Liver (tissue), 9 donors: ENCODE measurements around the gene CYP26C1. TPM values are rescaled to one million over a fixed set of nuclear protein-coding genes. Genes with fewer than 3 reads are reported as not detected.

Source experiments
- DNase-seq: peaks from one replicate; pipeline ENCODE4 v3.0.0-alpha.2; 2017; ENCODE audit warnings: low spot score
- H3K27ac ChIP-seq, 2 donors: one replicate each; pipeline ENCODE4 v1.7.0; 2013; ENCODE audit warnings: inconsistent platforms in 2 of 2, low read length in 2 of 2, control low read depth in 1 of 2, low read depth in 1 of 2, mild to moderate bottlenecking in 1 of 2
- H3K27me3 ChIP-seq, 4 donors: one replicate each; pipeline versions ENCODE4 v1.6.1 to v1.7.0; 2013; ENCODE audit warnings: low read length in 3 of 4, inconsistent platforms in 1 of 4, mild to moderate bottlenecking in 1 of 4, moderate library complexity in 1 of 4; ENCODE audit not compliant: control insufficient read depth in 4 of 4, insufficient read depth in 4 of 4
- H3K36me3 ChIP-seq, 4 donors: one replicate each; pipeline versions ENCODE4 v1.6.1 to v1.7.0; 2013; ENCODE audit warnings: low read length in 3 of 4, mild to moderate bottlenecking in 3 of 4, low read depth in 1 of 4, moderate library complexity in 1 of 4; ENCODE audit not compliant: control insufficient read depth in 4 of 4, insufficient read depth in 3 of 4
- H3K4me1 ChIP-seq, 4 donors: one replicate each; pipeline versions ENCODE4 v1.6.1 to v1.7.0; 2013; ENCODE audit warnings: low read length in 3 of 4, mild to moderate bottlenecking in 3 of 4, moderate library complexity in 1 of 4; ENCODE audit not compliant: control insufficient read depth in 4 of 4, insufficient read depth in 4 of 4
- H3K4me3 ChIP-seq, 3 donors: one replicate each; pipeline versions ENCODE4 v1.6.1 to v1.7.0; 2013; ENCODE audit warnings: low read length in 3 of 3, control low read depth in 1 of 3, low read depth in 1 of 3, mild to moderate bottlenecking in 1 of 3
- H3K9ac ChIP-seq, 2 donors: one replicate each; pipeline ENCODE4 v1.7.0; 2013; ENCODE audit warnings: low read length in 2 of 2, mild to moderate bottlenecking in 2 of 2, moderate library complexity in 2 of 2, control low read depth in 1 of 2, low read depth in 1 of 2
- H3K9me3 ChIP-seq, 4 donors: one replicate each; pipeline versions ENCODE4 v1.6.1 to v1.7.0; 2013; ENCODE audit warnings: low read length in 3 of 4; ENCODE audit not compliant: control insufficient read depth in 4 of 4
- EGR1 ChIP-seq, 2 donors: IDR thresholded peaks; 2 replicates each; pipeline ENCODE4 v1.6.1; 2016 to 2018; ENCODE audit warnings: antibody characterized with exemption in 2 of 2, low read depth in 2 of 2
- FOXA1 ChIP-seq: IDR thresholded peaks from 2 replicates; pipeline ENCODE4 v1.6.1; 2016; ENCODE audit warnings: antibody characterized with exemption
- FOXA2 ChIP-seq: IDR thresholded peaks from 2 replicates; pipeline ENCODE4 v1.6.1; 2016; ENCODE audit warnings: antibody characterized with exemption
- GABPA ChIP-seq, 2 donors: IDR thresholded peaks in 1 of 2; conservative IDR thresholded peaks in 1 of 2; 2 replicates each; pipeline ENCODE4 v1.6.1; 2016; ENCODE audit warnings: antibody characterized with exemption in 2 of 2, mild to moderate bottlenecking in 1 of 2, moderate library complexity in 1 of 2
- HNF4G ChIP-seq: IDR thresholded peaks from 2 replicates; pipeline ENCODE4 v1.6.1; 2016; ENCODE audit warnings: antibody characterized with exemption
- JUND ChIP-seq, 2 donors: IDR thresholded peaks; 2 replicates each; pipeline ENCODE4 v1.6.1; 2016; ENCODE audit warnings: antibody characterized with exemption in 2 of 2
- NR2F2 ChIP-seq: IDR thresholded peaks from 2 replicates; pipeline ENCODE4 v1.6.1; 2016; ENCODE audit warnings: antibody characterized with exemption
- RXRA ChIP-seq, 2 donors: IDR thresholded peaks; 2 replicates each; pipeline ENCODE4 v1.6.1; 2017 to 2018; ENCODE audit warnings: antibody characterized with exemption in 2 of 2, mild to moderate bottlenecking in 1 of 2
- SP1 ChIP-seq: IDR thresholded peaks from 2 replicates; pipeline ENCODE4 v1.6.1; 2018; ENCODE audit warnings: antibody characterized with exemption, mild to moderate bottlenecking
- YY1 ChIP-seq: IDR thresholded peaks from 2 replicates; pipeline ENCODE4 v1.6.1; 2016; ENCODE audit warnings: antibody characterized with exemption, mild to moderate bottlenecking
- WGBS: extraction: QIAGEN DNeasy Blood & Tissue Kit; methylation state at CpG from one replicate; pipeline ENCODE4 v1.1.7; 2013; 5-methylcytosine and 5-hydroxymethylcytosine counted together
- polyA plus RNA-seq, 2 donors: library from polyadenylated mRNA; stranded (reverse) in 1 of 2; unstranded in 1 of 2; fragments of 200-250 nt in 1 of 2; fragments of >200 nt in 1 of 2; fragmentation: Nextera tagmentation in 1 of 2; extraction: Ambion mirVana in 1 of 2; gene quantifications; one replicate each; pipeline versions ENCODE4 v1.2.1 to v1.2.3, GENCODE V29; 2013 to 2015
- total RNA-seq, 2 donors: library from RNA; depleted of rRNA; stranded (reverse); fragments of >200 nt; gene quantifications; one replicate each; pipeline ENCODE4 v1.2.3, GENCODE V29; 2014
- TF ChIP-seq, protein P1 (sequence below): IDR thresholded peaks from 2 replicates; pipeline ENCODE4 v1.6.1; 2016; ENCODE audit warnings: antibody characterized with exemption, mild to moderate bottlenecking
- TF ChIP-seq, protein P2 (sequence below): IDR thresholded peaks from 2 replicates; pipeline ENCODE4 v1.6.1; 2016; ENCODE audit warnings: antibody characterized with exemption
- TF ChIP-seq, protein P3 (sequence below): IDR thresholded peaks from 2 replicates; pipeline ENCODE4 v1.6.1; 2016; ENCODE audit warnings: antibody characterized with exemption
- donor health status: healthy.
- donor health status: healthy.
- donor health status: healthy.
- donor health status: healthy.
- donor health status: healthy.

CYP26C1 gene
- total and polyA plus RNA-seq, 4 donors = 0.09 to 0.25 TPM; not detected in 2

DNA sequence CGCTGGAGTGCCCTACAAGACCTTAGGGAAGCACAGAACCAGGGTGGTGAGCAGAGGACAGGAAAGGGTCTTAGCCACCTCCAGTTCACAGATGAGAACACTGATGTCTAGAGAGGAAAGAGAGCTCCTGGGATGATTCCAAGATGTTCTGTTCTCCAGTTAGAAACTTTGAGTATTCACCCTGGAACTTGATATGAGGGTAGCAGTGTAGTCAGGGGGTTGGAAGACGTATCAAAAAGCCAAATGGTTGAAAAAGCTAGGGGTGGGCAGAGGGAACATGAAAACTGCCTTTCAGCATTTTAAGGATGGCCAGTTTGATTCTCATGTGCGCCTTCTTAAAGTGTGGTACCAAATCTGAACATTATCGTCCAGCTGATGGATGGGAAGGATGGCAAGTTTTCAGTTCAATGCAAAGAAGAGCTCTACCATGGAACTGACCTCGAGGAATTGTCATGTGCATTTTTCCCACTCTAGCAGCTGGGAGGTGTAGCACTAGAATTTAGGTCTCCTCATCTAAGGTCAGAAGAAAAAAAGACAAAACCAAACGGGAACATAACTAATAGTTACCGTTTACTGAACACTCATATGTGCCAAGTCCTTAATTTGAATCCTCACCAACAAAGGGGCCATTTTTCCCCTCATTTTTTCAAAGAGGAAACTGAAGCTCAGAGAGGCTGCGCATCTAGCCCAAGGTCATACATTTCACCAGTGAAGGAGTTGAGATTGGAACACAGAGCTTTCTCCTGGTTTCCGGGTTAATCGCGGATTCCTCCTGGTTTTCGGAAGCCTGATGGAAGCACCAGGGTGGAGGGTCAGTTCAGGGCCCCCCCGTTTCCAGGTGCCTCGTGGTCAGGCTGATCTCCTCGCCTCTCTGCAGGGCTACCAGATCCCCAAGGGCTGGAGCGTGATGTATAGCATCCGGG lies 7.1 kb downstream of the CYP26C1 start (continued):
- TF ChIP-seq, protein P1, sequence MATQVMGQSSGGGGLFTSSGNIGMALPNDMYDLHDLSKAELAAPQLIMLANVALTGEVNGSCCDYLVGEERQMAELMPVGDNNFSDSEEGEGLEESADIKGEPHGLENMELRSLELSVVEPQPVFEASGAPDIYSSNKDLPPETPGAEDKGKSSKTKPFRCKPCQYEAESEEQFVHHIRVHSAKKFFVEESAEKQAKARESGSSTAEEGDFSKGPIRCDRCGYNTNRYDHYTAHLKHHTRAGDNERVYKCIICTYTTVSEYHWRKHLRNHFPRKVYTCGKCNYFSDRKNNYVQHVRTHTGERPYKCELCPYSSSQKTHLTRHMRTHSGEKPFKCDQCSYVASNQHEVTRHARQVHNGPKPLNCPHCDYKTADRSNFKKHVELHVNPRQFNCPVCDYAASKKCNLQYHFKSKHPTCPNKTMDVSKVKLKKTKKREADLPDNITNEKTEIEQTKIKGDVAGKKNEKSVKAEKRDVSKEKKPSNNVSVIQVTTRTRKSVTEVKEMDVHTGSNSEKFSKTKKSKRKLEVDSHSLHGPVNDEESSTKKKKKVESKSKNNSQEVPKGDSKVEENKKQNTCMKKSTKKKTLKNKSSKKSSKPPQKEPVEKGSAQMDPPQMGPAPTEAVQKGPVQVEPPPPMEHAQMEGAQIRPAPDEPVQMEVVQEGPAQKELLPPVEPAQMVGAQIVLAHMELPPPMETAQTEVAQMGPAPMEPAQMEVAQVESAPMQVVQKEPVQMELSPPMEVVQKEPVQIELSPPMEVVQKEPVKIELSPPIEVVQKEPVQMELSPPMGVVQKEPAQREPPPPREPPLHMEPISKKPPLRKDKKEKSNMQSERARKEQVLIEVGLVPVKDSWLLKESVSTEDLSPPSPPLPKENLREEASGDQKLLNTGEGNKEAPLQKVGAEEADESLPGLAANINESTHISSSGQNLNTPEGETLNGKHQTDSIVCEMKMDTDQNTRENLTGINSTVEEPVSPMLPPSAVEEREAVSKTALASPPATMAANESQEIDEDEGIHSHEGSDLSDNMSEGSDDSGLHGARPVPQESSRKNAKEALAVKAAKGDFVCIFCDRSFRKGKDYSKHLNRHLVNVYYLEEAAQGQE = no peak
- TF ChIP-seq FOXA1 (no peak), SP1 (no peak)

DNA sequence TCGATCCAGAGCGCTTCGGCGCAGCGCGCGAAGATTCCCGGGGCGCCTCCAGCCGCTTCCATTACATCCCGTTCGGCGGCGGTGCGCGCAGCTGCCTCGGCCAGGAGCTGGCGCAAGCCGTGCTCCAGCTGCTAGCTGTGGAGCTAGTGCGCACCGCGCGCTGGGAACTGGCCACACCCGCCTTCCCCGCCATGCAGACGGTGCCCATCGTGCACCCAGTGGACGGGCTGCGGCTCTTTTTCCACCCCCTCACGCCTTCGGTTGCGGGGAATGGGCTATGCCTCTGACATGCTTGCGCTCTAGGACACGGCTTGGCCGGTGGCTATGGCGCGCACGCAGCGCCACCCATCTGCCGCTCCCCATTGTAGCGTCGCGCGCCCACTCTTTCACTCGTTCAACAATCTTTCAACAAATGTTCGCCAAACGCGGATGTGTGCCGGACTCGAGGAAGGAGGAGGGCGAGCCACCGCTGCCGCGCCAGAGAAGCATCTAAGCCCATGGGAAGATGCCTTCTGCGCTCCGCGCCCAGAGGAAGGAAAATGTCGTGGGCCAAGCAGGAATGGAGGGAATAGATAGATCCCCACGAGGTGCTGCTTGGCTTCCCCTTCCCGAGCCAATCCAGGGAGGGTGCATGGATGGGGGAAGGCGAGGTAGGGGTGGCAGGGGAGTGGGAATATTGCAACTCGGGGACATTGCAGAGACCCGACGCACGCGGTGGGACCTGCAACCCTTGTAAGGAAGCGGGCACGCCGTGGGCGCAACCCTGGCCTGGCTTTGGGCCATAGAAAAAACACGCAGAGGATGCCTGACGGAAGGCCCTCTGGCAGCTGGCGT lies 8.0 kb downstream of the CYP26C1 start:
- H3K4me3 ChIP-seq = no peak overlapping the region
- no peaks in the 10 kb centered on the region for H3K9me3 ChIP-seq
- peaks cover 22 to 48% (median 37%) of the 10 kb centered on the region in 4 donors for H3K4me1 ChIP-seq

More for the DNA sequence above, 8.0 kb downstream of the CYP26C1 start:
- H3K9ac ChIP-seq = no peak overlapping the region
- peaks cover 4 to 12% (median 6%) of the 10 kb centered on the region in 4 donors for H3K27me3 ChIP-seq
- no peaks in the 10 kb centered on the region for H3K36me3 ChIP-seq
- DNase-seq = no peak
- H3K27ac ChIP-seq = no peak overlapping the region
- TF ChIP-seq RXRA (IDR thresholded peaks at IDR 0.05) = no peak
- no peak for TF ChIP-seq JUND (IDR thresholded peaks at IDR 0.05)
- no peak for TF ChIP-seq EGR1 (IDR thresholded peaks at IDR 0.05; ENCODE audit: low read depth in 2 of 2)
- TF ChIP-seq SP1 = no peak
- TF ChIP-seq NR2F2 = no peak
- TF ChIP-seq, protein P2, sequence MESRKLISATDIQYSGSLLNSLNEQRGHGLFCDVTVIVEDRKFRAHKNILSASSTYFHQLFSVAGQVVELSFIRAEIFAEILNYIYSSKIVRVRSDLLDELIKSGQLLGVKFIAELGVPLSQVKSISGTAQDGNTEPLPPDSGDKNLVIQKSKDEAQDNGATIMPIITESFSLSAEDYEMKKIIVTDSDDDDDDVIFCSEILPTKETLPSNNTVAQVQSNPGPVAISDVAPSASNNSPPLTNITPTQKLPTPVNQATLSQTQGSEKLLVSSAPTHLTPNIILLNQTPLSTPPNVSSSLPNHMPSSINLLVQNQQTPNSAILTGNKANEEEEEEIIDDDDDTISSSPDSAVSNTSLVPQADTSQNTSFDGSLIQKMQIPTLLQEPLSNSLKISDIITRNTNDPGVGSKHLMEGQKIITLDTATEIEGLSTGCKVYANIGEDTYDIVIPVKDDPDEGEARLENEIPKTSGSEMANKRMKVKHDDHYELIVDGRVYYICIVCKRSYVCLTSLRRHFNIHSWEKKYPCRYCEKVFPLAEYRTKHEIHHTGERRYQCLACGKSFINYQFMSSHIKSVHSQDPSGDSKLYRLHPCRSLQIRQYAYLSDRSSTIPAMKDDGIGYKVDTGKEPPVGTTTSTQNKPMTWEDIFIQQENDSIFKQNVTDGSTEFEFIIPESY = no peak
- TF ChIP-seq YY1 = no peak
- no peak for TF ChIP-seq GABPA (IDR thresholded peaks at IDR 0.05 in 1 of 2, conservative IDR thresholded peaks at IDR 0.05 in 1 of 2)
- TF ChIP-seq, protein P1 = no peak
- TF ChIP-seq, protein P3, sequence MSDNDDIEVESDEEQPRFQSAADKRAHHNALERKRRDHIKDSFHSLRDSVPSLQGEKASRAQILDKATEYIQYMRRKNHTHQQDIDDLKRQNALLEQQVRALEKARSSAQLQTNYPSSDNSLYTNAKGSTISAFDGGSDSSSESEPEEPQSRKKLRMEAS = no peak
- no peak for TF ChIP-seq FOXA2
- TF ChIP-seq HNF4G = no peak
- WGBS = 7% methylated on average over 73 of the region's 73 CpGs
